Endodermal cell (in vitro differentiated cells): ENCODE results near the gene MED23. TPM values are rescaled to one million over a fixed set of nuclear protein-coding genes. Genes with fewer than 3 reads are reported as not detected.

ENCODE experiments used
- DNase-seq: peaks from one replicate; pipeline ENCODE4 v3.0.0-alpha.2; 2017
- H3K27ac ChIP-seq: 2 replicates; pipeline ENCODE4 v1.5.1; 2013; ENCODE audit warnings: mild to moderate bottlenecking, low read depth, low read length, moderate library complexity
- H3K27me3 ChIP-seq: 2 replicates; pipeline ENCODE4 v1.6.1; 2013; ENCODE audit warnings: mild to moderate bottlenecking, low read length, moderate library complexity; ENCODE audit not compliant: insufficient read depth, control insufficient read depth, poor library complexity, severe bottlenecking
- H3K36me3 ChIP-seq: 2 replicates; pipeline ENCODE4 v1.7.0; 2013; ENCODE audit warnings: mild to moderate bottlenecking, low read length, moderate library complexity; ENCODE audit not compliant: control insufficient read depth, insufficient read depth
- H3K4me1 ChIP-seq: one replicate; pipeline ENCODE4 v1.7.0; 2013; ENCODE audit warnings: low read length; ENCODE audit not compliant: control insufficient read depth, insufficient read depth
- H3K4me3 ChIP-seq: 2 replicates; pipeline ENCODE4 v1.5.1; 2013; ENCODE audit warnings: mild to moderate bottlenecking, low read length, moderate library complexity
- H3K9ac ChIP-seq: 2 replicates; pipeline ENCODE4 v1.6.1; 2013; ENCODE audit warnings: mild to moderate bottlenecking, low read length, moderate library complexity; ENCODE audit not compliant: poor library complexity, severe bottlenecking; ENCODE audit errors: extremely low read depth
- H3K9me3 ChIP-seq: 2 replicates; pipeline ENCODE4 v1.6.1; 2013; ENCODE audit warnings: mild to moderate bottlenecking, low read length, moderate library complexity; ENCODE audit not compliant: control insufficient read depth
- H3K27ac Mint-ChIP-seq: 2 replicates; pipeline ENCODE4 v1.8.0; 2020; ENCODE audit warnings: mixed read lengths
- H3K27me3 Mint-ChIP-seq: 2 replicates; pipeline ENCODE4 v1.8.0; 2021; ENCODE audit warnings: mild to moderate bottlenecking, mixed read lengths; ENCODE audit not compliant: insufficient read depth
- H3K36me3 Mint-ChIP-seq: 2 replicates; pipeline ENCODE4 v1.8.0; 2020; ENCODE audit warnings: low read depth, mixed read lengths
- H3K4me1 Mint-ChIP-seq: 2 replicates; pipeline ENCODE4 v1.8.0; 2020; ENCODE audit warnings: mixed read lengths
- H3K4me3 Mint-ChIP-seq: 2 replicates; pipeline ENCODE4 v1.8.0; 2020; ENCODE audit warnings: mild to moderate bottlenecking, moderate library complexity, mixed read lengths
- H3K9me3 Mint-ChIP-seq: 2 replicates; pipeline ENCODE4 v1.8.0; 2020; ENCODE audit warnings: mild to moderate bottlenecking, mixed read lengths
- CTCF ChIP-seq: fragments of 200-600 bp; sonication (generic); conservative IDR thresholded peaks from 2 replicates; pipeline ENCODE4 v1.5.0; 2021; ENCODE audit warnings: antibody characterized with exemption, mild to moderate bottlenecking
- WGBS, 2 experiments: methylation state at CpG; one replicate each; pipeline versions ENCODE4 v1.1.5 to v1.1.7; 2013; ENCODE audit warnings: missing lambda C conversion rate in 2 of 2, mixed read lengths in 1 of 2; ENCODE audit not compliant: insufficient coverage in 1 of 2, insufficient read length in 1 of 2; 5-methylcytosine and 5-hydroxymethylcytosine counted together
- total RNA-seq, 2 donors: library from RNA; stranded (reverse); fragmentation: NEBNext Ultra II Directional in 1 of 2; extraction: Animal tissue kit (Norgen Biotek cat#: 25700) in 1 of 2; gene quantifications; 2 replicates in 1 of 2; 3 replicates in 1 of 2; pipeline ENCODE4 v1.2.1, GENCODE V29; 2021

MED23 gene
- total RNA-seq, 2 donors from 2014 or later: 23.3 to 26.2 TPM

GRCh38 chr6:131641554-131641953 lies 13.5 kb upstream of the MED23 start:
- Mint-ChIP-seq H3K4me1 (no peaks in the 10 kb centered on the region), H3K4me3 (no peak overlapping the region), H3K9me3 (no peaks in the 10 kb centered on the region), H3K27me3 (no peaks in the 10 kb centered on the region), H3K36me3 (no peaks in the 10 kb centered on the region), H3K27ac (no peak overlapping the region)
- no peaks in the 10 kb centered on the region for H3K36me3 ChIP-seq
- no peaks in the 10 kb centered on the region for H3K27me3 ChIP-seq
- no peak for DNase-seq
- no peaks in the 10 kb centered on the region for H3K4me1 ChIP-seq
- no peak overlapping the region for H3K27ac ChIP-seq
- H3K9ac ChIP-seq: no peak overlapping the region
- H3K9me3 ChIP-seq: no peaks in the 10 kb centered on the region
- H3K4me3 ChIP-seq: no peak overlapping the region
- TF ChIP-seq CTCF: no peak
- 89 to 96% methylated on average over 1 of the region's 1 CpG for WGBS, 2 experiments

DNA sequence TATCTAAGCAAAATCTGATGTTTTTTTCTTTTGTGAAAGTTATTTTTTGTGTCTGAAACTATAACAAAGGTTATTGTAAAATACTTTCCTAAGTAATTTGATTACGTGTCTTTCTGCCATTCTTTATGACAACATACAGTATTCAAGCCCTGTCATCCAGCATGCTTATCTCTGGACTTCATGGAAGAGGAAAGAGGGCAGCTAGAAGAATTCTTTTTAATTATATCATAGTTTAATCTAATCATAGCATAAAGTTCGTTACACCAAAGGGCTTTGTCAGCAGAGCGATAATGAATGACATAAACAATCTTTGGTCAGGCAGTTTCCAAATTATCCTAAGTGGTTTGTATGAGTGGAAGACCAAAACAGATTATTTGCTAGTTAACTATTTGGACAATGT lies 12.5 kb upstream of the MED23 start:
- DNase-seq: no peak
- Histone ChIP-seq H3K4me1 (no peaks in the 10 kb centered on the region), H3K27ac (no peak overlapping the region), H3K36me3 (no peaks in the 10 kb centered on the region), H3K9me3 (no peaks in the 10 kb centered on the region), H3K4me3 (no peak overlapping the region), H3K9ac (no peak overlapping the region), H3K27me3 (no peaks in the 10 kb centered on the region)
- no peaks in the 10 kb centered on the region for H3K4me1 Mint-ChIP-seq
- H3K9me3 Mint-ChIP-seq: no peaks in the 10 kb centered on the region
- H3K27me3 Mint-ChIP-seq: no peaks in the 10 kb centered on the region
- no peak overlapping the region for H3K27ac Mint-ChIP-seq
- H3K36me3 Mint-ChIP-seq: no peaks in the 10 kb centered on the region
- no peak for TF ChIP-seq CTCF
- WGBS, 2 experiments: 80 to 93% methylated on average over 1 to 3 of the region's 3 CpGs
- H3K4me3 Mint-ChIP-seq: no peak overlapping the region

DNA sequence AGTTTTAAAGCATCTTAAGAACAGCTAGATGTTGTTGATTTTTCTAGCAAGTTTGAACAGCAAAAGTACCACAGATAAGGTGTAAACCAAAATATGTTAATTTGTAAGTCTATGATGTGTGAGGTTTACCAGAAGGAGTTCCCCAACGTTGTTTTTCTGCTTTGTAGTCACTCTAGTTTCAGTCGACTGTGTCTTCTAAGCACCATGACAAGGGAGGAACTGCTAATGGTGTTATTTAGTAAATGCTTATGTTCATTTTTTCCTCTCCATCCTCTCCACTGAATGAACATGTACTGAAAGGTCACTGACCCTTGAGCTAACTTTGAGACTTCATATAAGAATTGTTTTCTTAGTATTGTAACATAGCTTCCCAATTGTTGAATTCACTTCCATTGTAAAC lies 12.1 kb upstream of the MED23 start:
- no peaks in the 10 kb centered on the region for H3K9me3 Mint-ChIP-seq
- DNase-seq: no peak
- Histone ChIP-seq H3K27ac (no peak overlapping the region), H3K4me1 (no peaks in the 10 kb centered on the region), H3K9ac (no peak overlapping the region), H3K4me3 (no peak overlapping the region), H3K9me3 (no peaks in the 10 kb centered on the region), H3K27me3 (no peaks in the 10 kb centered on the region), H3K36me3 (no peaks in the 10 kb centered on the region)
- no peak overlapping the region for H3K4me3 Mint-ChIP-seq
- H3K36me3 Mint-ChIP-seq: no peaks in the 10 kb centered on the region
- no peak overlapping the region for H3K27ac Mint-ChIP-seq
- H3K27me3 Mint-ChIP-seq: no peaks in the 10 kb centered on the region
- H3K4me1 Mint-ChIP-seq: no peaks in the 10 kb centered on the region
- WGBS, 2 experiments: 79 to 89% methylated on average over 1 to 2 of the region's 2 CpGs
- no peak for TF ChIP-seq CTCF
